Prostate gland (tissue), 2 donors: Measurements from ENCODE around the gene ITGA1.

Experiments used
- POLR2A ChIP-seq: fragments of 450-650 bp; IDR thresholded peaks from one replicate; pipeline ENCODE4 v1.6.1; 2016; ENCODE audit warnings: antibody characterized with exemption, mild to moderate bottlenecking
- TF ChIP-seq, protein P1 (sequence below), 4 experiments: fragments of 200-600 bp in 2 of 4; fragments of 450-650 bp in 2 of 4; sonication (generic) in 2 of 4; IDR thresholded peaks; 1 replicate in 3 of 4; 2 replicates in 1 of 4; pipeline ENCODE4 v1.5.1; 2016 to 2019; ENCODE audit warnings: antibody characterized with exemption in 4 of 4, mild to moderate bottlenecking in 2 of 4, moderate library complexity in 2 of 4

DNA sequence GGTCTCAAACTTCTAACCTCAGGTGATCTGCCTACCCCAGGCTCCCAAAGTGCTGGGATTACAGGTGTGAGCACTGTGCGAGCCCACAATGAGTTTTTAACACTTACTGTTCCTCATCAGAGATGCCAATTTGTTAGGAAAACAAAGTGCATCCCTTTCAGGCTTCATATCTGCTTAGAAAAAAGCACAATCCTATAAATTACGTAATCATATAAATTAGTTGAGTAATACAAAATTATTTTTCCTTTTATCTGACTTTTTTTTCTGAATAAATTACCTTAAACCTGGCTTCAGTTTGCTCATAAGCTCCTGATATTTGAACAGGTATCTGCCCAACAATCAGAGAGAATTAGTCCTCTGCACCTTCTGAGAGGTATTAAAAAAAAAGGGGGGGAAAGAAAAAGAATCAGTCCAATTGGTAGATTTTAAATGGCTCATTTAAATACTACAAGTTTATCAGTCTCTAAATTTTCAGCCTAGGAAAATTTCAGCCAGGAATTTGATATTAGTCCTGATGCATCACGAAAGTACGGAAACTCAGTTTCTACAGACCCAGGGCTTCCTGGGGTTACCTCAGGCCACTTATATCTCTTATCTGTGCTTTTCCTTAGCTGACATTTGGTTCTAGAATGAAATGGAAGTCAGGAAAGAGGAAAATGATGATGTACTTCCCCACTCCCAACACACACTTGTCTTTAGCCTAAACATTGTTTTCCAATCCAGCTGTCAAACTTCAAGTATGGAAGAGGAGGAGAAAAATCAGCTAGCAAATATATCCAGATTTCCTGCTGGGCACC lies 26.8 kb downstream of the ITGA1 start:
- TF ChIP-seq POLR2A, result no peak
- TF ChIP-seq, protein P1, sequence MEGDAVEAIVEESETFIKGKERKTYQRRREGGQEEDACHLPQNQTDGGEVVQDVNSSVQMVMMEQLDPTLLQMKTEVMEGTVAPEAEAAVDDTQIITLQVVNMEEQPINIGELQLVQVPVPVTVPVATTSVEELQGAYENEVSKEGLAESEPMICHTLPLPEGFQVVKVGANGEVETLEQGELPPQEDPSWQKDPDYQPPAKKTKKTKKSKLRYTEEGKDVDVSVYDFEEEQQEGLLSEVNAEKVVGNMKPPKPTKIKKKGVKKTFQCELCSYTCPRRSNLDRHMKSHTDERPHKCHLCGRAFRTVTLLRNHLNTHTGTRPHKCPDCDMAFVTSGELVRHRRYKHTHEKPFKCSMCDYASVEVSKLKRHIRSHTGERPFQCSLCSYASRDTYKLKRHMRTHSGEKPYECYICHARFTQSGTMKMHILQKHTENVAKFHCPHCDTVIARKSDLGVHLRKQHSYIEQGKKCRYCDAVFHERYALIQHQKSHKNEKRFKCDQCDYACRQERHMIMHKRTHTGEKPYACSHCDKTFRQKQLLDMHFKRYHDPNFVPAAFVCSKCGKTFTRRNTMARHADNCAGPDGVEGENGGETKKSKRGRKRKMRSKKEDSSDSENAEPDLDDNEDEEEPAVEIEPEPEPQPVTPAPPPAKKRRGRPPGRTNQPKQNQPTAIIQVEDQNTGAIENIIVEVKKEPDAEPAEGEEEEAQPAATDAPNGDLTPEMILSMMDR (IDR thresholded peaks at IDR 0.05), result no peak
